Transverse colon (tissue), 4 donors: ENCODE results near the gene ATF6. TPM values are rescaled to one million over a fixed set of nuclear protein-coding genes. Genes with fewer than 3 reads are reported as not detected.
A peak's percentile ranks its signal among the peaks of the same experiment; 100 is the strongest.

Experiments used
- DNase-seq: peaks from one replicate; pipeline ENCODE4 v3.0.0-alpha.2; 2019
- H3K27ac ChIP-seq, 4 donors: fragments of 200-600 bp; sonication (generic); 2 replicates each; pipeline ENCODE4 v1.5.1; 2016 to 2018; ENCODE audit warnings: inconsistent platforms in 4 of 4
- H3K27me3 ChIP-seq: fragments of 200-600 bp; sonication (generic); 2 replicates; pipeline ENCODE4 v1.5.1; 2017; ENCODE audit warnings: inconsistent platforms
- H3K36me3 ChIP-seq, 4 donors: fragments of 200-600 bp; sonication (generic); 2 replicates each; pipeline ENCODE4 v1.5.1; 2017 to 2019; ENCODE audit warnings: inconsistent platforms in 4 of 4
- H3K4me1 ChIP-seq, 4 donors: fragments of 200-600 bp; sonication (generic); 2 replicates each; pipeline ENCODE4 v1.5.1; 2017 to 2020; ENCODE audit warnings: inconsistent platforms in 4 of 4
- H3K4me3 ChIP-seq, 4 donors: fragments of 200-600 bp; sonication (generic); 1 replicate in 1 of 4; 2 replicates in 3 of 4; pipeline versions ENCODE4 v1.5.1 to v1.6.1; 2017 to 2019; ENCODE audit warnings: inconsistent platforms in 4 of 4
- H3K9me3 ChIP-seq, 2 donors: fragments of 200-600 bp; sonication (generic); 2 replicates each; pipeline ENCODE4 v1.5.1; 2017 to 2019; ENCODE audit warnings: inconsistent platforms in 2 of 2
- EP300 ChIP-seq: sonication (generic); formaldehyde crosslinking; IDR thresholded peaks from one replicate; pipeline ENCODE4 v1.6.1; 2017; ENCODE audit warnings: antibody characterized with exemption, low read depth
- POLR2A ChIP-seq: fragments of 450-650 bp; IDR thresholded peaks from one replicate; pipeline ENCODE4 v1.6.1; 2016; ENCODE audit warnings: antibody characterized with exemption, mild to moderate bottlenecking, moderate library complexity
- POLR2AphosphoS5 ChIP-seq, 3 donors: sonication (generic); formaldehyde crosslinking; IDR thresholded peaks; one replicate each; pipeline ENCODE4 v1.6.1; 2016; ENCODE audit warnings: antibody characterized with exemption in 3 of 3
- WGBS, 2 donors: methylation state at CpG; one replicate each; pipeline ENCODE4 v1.1.5; 2018; ENCODE audit warnings: low coverage in 1 of 2; 5-methylcytosine and 5-hydroxymethylcytosine counted together
- in situ Hi-C, 4 donors: fragments of 200-750 bp; cut with MboI; loops; one replicate each; pipeline versions ENCODE4 v1.15.0 to v1.15.1; 2017; ENCODE audit warnings: low sequenced_read_pairs in 3 of 4, low pct_ligation_motif_present in 1 of 4, low pct_unique_long_range_greater_than_20kb in 1 of 4
- intact Hi-C: fragments of 100-400 bp; cut with DNase I; formaldehyde crosslinking; loops from one replicate; pipeline ENCODE4 v1.15.1; 2023; ENCODE audit warnings: low total_unique reads
- total RNA-seq, 4 donors: library from RNA; depleted of rRNA; stranded (reverse); fragments of >200 nt; gene quantifications; one replicate each; pipeline ENCODE4 v1.1.0, GENCODE V29; 2016
- TF ChIP-seq, protein P1 (sequence below), 5 experiments: fragments of 200-600 bp in 3 of 5; fragments of 450-650 bp in 2 of 5; sonication (generic) in 3 of 5; IDR thresholded peaks; 1 replicate in 2 of 5; 2 replicates in 3 of 5; pipeline ENCODE4 v1.5.1; 2016 to 2017; ENCODE audit warnings: antibody characterized with exemption in 5 of 5, inconsistent platforms in 3 of 5, mild to moderate bottlenecking in 2 of 5, moderate library complexity in 1 of 5

The ATF6 gene
- total RNA-seq, 4 donors from 2014 or later, result 10.8 to 45.8 (median 23.0) TPM

- Histone ChIP-seq H3K4me3 (no peak overlapping the region), H3K9me3 (no peaks in the 10 kb centered on the region), H3K27me3 (no peaks in the 10 kb centered on the region), H3K36me3 (peaks cover 0 to 5% (median 0%) of the 10 kb centered on the region in 4 donors), H3K4me1 (no peaks in the 10 kb centered on the region), H3K27ac (peak overlapping the region in 1 of 4 donors; percentile 8)
- in situ Hi-C loops, result no loop called here
- intact Hi-C loops, result no loop called here
- TF ChIP-seq POLR2A (no peak), EP300 (no peak), POLR2AphosphoS5 (IDR thresholded peaks at IDR 0.05) (no peak)
- TF ChIP-seq, protein P1, sequence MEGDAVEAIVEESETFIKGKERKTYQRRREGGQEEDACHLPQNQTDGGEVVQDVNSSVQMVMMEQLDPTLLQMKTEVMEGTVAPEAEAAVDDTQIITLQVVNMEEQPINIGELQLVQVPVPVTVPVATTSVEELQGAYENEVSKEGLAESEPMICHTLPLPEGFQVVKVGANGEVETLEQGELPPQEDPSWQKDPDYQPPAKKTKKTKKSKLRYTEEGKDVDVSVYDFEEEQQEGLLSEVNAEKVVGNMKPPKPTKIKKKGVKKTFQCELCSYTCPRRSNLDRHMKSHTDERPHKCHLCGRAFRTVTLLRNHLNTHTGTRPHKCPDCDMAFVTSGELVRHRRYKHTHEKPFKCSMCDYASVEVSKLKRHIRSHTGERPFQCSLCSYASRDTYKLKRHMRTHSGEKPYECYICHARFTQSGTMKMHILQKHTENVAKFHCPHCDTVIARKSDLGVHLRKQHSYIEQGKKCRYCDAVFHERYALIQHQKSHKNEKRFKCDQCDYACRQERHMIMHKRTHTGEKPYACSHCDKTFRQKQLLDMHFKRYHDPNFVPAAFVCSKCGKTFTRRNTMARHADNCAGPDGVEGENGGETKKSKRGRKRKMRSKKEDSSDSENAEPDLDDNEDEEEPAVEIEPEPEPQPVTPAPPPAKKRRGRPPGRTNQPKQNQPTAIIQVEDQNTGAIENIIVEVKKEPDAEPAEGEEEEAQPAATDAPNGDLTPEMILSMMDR (IDR thresholded peaks at IDR 0.05), result no peak
- 78 to 100% methylated on average over 2 to 3 of the region's 3 CpGs for WGBS, 2 donors
- no peak for DNase-seq
These were observed 72.2 kb downstream of the ATF6 start for GRCh38 chr1:161838362-161838761.

DNA sequence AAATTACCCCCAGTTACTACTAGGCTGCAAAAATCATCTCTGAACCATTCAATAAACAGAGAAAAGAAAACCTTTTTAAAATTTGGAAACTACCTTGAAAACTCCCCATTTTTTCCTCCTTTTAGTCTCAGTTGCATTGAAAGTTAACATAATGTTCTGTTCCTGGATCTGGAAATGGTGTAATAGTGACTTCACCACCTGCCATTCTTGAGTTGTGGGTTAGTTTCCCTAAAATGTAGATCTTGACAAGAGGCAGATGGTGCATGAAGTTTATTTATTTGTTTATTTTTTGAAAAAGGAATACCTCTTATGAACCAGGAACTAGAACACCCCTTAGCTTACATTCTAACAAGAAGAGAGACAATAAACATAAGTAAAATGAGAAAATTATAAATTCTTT, 72.8 kb downstream of the ATF6 start:
- no peaks in the 10 kb centered on the region for H3K27me3 ChIP-seq
- DNase-seq, result no peak
- in situ Hi-C loops (no loop called here), intact Hi-C loops (no loop called here)
- no peaks in the 10 kb centered on the region for H3K4me1 ChIP-seq
- peaks cover 0 to 5% (median 0%) of the 10 kb centered on the region in 4 donors for H3K36me3 ChIP-seq
- TF ChIP-seq, protein P1 (IDR thresholded peaks at IDR 0.05), result no peak
- TF ChIP-seq EP300 (no peak), POLR2A (no peak), POLR2AphosphoS5 (IDR thresholded peaks at IDR 0.05) (no peak)
- H3K27ac ChIP-seq, result no peak overlapping the region
- H3K4me3 ChIP-seq, result no peak overlapping the region
- H3K9me3 ChIP-seq, result no peaks in the 10 kb centered on the region

- intact Hi-C loops, result no loop called here
- 88 to 94% methylated on average over 2 of the region's 2 CpGs for WGBS, 2 donors
- no peak for DNase-seq
- H3K27me3 ChIP-seq, result no peaks in the 10 kb centered on the region
- peaks cover 0 to 5% (median 0%) of the 10 kb centered on the region in 4 donors for H3K36me3 ChIP-seq
- no peaks in the 10 kb centered on the region for H3K9me3 ChIP-seq
- H3K4me3 ChIP-seq, result no peak overlapping the region
- in situ Hi-C loops, result no loop called here
- H3K27ac ChIP-seq, result no peak overlapping the region
- no peaks in the 10 kb centered on the region for H3K4me1 ChIP-seq
- TF ChIP-seq POLR2AphosphoS5 (IDR thresholded peaks at IDR 0.05) (no peak), EP300 (no peak), POLR2A (no peak)
- TF ChIP-seq, protein P1 (IDR thresholded peaks at IDR 0.05), result no peak
These were observed 73.5 kb downstream of the ATF6 start for GRCh38 chr1:161839591-161839990.

DNA sequence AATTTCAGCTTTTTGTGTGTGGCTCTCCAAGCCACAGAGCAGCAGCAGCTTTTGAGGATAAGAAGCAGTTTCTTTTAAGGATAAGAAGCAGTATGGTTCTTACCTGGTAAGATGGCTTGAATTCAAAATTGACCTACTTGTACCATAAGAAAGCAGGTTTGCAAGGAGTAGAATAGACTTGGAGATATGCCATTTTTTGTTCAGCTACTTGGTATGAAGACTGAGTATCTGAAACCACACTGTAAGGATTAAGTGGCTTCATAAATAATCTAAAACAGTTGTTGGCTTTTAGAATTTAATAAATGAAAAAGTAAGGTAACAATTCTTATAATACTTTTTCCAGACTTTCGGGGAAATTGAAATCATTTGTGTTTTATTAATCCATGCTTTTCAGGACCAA, 74.2 kb downstream of the ATF6 start:
- Histone ChIP-seq H3K27me3 (no peaks in the 10 kb centered on the region), H3K4me1 (no peaks in the 10 kb centered on the region), H3K4me3 (no peak overlapping the region), H3K27ac (no peak overlapping the region), H3K9me3 (no peaks in the 10 kb centered on the region), H3K36me3 (peaks cover 0 to 5% (median 0%) of the 10 kb centered on the region in 4 donors)
- in situ Hi-C loops (no loop called here), intact Hi-C loops (no loop called here)
- WGBS, 2 donors, result 84 to 93% methylated on average over 1 of the region's 1 CpG
- DNase-seq, result no peak
- no peak for TF ChIP-seq EP300
- no peak for TF ChIP-seq POLR2A
- no peak for TF ChIP-seq POLR2AphosphoS5 (IDR thresholded peaks at IDR 0.05)
- TF ChIP-seq, protein P1 (IDR thresholded peaks at IDR 0.05), result no peak
